Chondrocyte (in vitro differentiated cells): ENCODE measurements around the gene TTC36. TPM values are rescaled to one million over a fixed set of nuclear protein-coding genes. Genes with fewer than 3 reads are reported as not detected.
"Not testable (repeated sequence)": the region's sequence is repeated elsewhere in the genome, so short reads cannot be mapped to it uniquely, and the experiment has no call there.

Experiments
- DNase-seq: peaks from one replicate; pipeline ENCODE4 v3.0.0; 2021; ENCODE audit warnings: mixed read lengths, low spot score
- H3K27ac Mint-ChIP-seq: one replicate; pipeline ENCODE4 v1.8.0; 2021; ENCODE audit warnings: mild to moderate bottlenecking, moderate library complexity, mixed read lengths; ENCODE audit not compliant: unreplicated experiment
- H3K27me3 Mint-ChIP-seq: 2 replicates; pipeline ENCODE4 v1.8.0; 2021; ENCODE audit warnings: low read depth, mixed read lengths
- H3K36me3 Mint-ChIP-seq: 2 replicates; pipeline ENCODE4 v1.8.0; 2021; ENCODE audit warnings: low read depth, mixed read lengths
- H3K4me1 Mint-ChIP-seq: 2 replicates; pipeline ENCODE4 v1.8.0; 2021; ENCODE audit warnings: low read depth, mild to moderate bottlenecking, mixed read lengths
- H3K4me3 Mint-ChIP-seq: one replicate; pipeline ENCODE4 v1.8.0; 2021; ENCODE audit warnings: mild to moderate bottlenecking, moderate library complexity, mixed read lengths; ENCODE audit not compliant: unreplicated experiment
- H3K9me3 Mint-ChIP-seq: 2 replicates; pipeline ENCODE4 v1.8.0; 2021; ENCODE audit warnings: low read depth, mixed read lengths
- CTCF ChIP-seq: fragments of 200-600 bp; sonication (generic); IDR thresholded peaks from 2 replicates; pipeline ENCODE4 v1.5.0; 2021; ENCODE audit warnings: antibody characterized with exemption, mild to moderate bottlenecking, moderate library complexity
- long read RNA-seq: library from polyadenylated mRNA; stranded (forward); transcript quantifications from one replicate; pipeline ENCODE4 v2.0.0, GENCODE V29; 2021
- total RNA-seq: library from RNA; stranded (reverse); gene quantifications from 3 replicates; pipeline ENCODE4 v1.2.1, GENCODE V29; 2021

Gene TTC36, protein sequence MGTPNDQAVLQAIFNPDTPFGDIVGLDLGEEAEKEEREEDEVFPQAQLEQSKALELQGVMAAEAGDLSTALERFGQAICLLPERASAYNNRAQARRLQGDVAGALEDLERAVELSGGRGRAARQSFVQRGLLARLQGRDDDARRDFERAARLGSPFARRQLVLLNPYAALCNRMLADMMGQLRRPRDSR
- total RNA-seq: 0.27 to 1.4 TPM in 2 of 3 replicates, not detected in the other
- long read RNA-seq: 0 reads

GRCh38 chr11:118527109-118527508 is at the start of gene TTC36:
TTC36 (plus strand) TSS chr11:118527474; CDS start chr11:118527495, 21 bp downstream.
- Mint-ChIP-seq H3K27me3 (no peaks in the 10 kb centered on the region), H3K36me3 (peaks cover 11% of the 10 kb centered on the region), H3K9me3 (no peaks in the 10 kb centered on the region), H3K27ac (no peak within 1 kb of the TSS), H3K4me1 (peaks cover 24% of the 10 kb centered on the region), H3K4me3 (no peak within 1 kb of the TSS)
- no peak for TF ChIP-seq CTCF
- no peak for DNase-seq

GRCh38 chr11:118481238-118481637 is 46.0 kb upstream of the TTC36 start:
- not testable (repeated sequence) for H3K4me1 Mint-ChIP-seq, H3K9me3 Mint-ChIP-seq, H3K4me3 Mint-ChIP-seq, DNase-seq, H3K27ac Mint-ChIP-seq, H3K27me3 Mint-ChIP-seq
- peaks cover 38% of the 10 kb centered on the region for H3K36me3 Mint-ChIP-seq

GRCh38 chr11:118484405-118484804 is 42.9 kb upstream of the TTC36 start:
- Mint-ChIP-seq H3K36me3 (peaks cover 23% of the 10 kb centered on the region), H3K27me3 (no peaks in the 10 kb centered on the region), H3K9me3 (no peaks in the 10 kb centered on the region), H3K27ac (no peak overlapping the region), H3K4me3 (no peak overlapping the region), H3K4me1 (no peaks in the 10 kb centered on the region)
- no peak for DNase-seq
- no peak for TF ChIP-seq CTCF

DNA sequence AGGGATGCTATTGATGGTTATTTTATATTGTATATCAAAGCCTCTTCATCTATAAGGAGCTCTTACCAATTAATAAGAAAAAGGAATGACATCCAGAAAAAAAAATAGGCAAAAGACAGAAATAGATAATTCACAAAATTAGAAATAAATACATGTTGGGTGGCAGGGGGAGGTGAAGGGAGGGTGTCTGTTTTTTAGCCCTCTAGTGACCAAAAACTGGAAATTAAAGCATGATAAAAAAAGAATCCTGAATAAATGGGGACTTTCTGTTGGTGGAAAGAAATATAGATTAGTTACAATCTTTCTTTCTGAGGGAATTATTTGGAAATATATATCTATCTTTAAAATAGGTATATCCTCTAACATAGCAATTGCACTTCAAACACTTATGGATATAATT is 42.0 kb upstream of the TTC36 start:
- Mint-ChIP-seq H3K4me1 (no peaks in the 10 kb centered on the region), H3K9me3 (no peaks in the 10 kb centered on the region), H3K4me3 (no peak overlapping the region), H3K36me3 (peaks cover 27% of the 10 kb centered on the region), H3K27ac (no peak overlapping the region), H3K27me3 (no peaks in the 10 kb centered on the region)
- no peak for DNase-seq
- peak; percentile 62 for TF ChIP-seq CTCF

GRCh38 chr11:118488480-118489109 is 38.7 kb upstream of the TTC36 start:
- H3K9me3 Mint-ChIP-seq: no peaks in the 10 kb centered on the region
- H3K27ac Mint-ChIP-seq: no peak overlapping the region
- TF ChIP-seq CTCF: peak; percentile 93
- H3K27me3 Mint-ChIP-seq: no peaks in the 10 kb centered on the region
- peaks cover 18% of the 10 kb centered on the region for H3K36me3 Mint-ChIP-seq
- no peaks in the 10 kb centered on the region for H3K4me1 Mint-ChIP-seq
- no peak for DNase-seq
- H3K4me3 Mint-ChIP-seq: no peak overlapping the region

GRCh38 chr11:118491041-118491440 is 36.2 kb upstream of the TTC36 start:
- no peak for DNase-seq
- Mint-ChIP-seq H3K4me3 (no peak overlapping the region), H3K4me1 (no peaks in the 10 kb centered on the region), H3K9me3 (no peaks in the 10 kb centered on the region), H3K27me3 (no peaks in the 10 kb centered on the region), H3K36me3 (peaks cover 25% of the 10 kb centered on the region), H3K27ac (no peak overlapping the region)
- no peak for TF ChIP-seq CTCF
